HG03139 (cell line): Measurements from ENCODE around the gene PIK3CG.
"Not testable (repeated sequence)": the region's sequence is repeated elsewhere in the genome, so short reads cannot be mapped to it uniquely, and the experiment has no call there.

Experiments used
- ATAC-seq: cut with Tn5 transposase; IDR thresholded peaks from one replicate; pipeline ENCODE4 v1.9.1; 2021; ENCODE audit not compliant: unreplicated experiment

The PIK3CG gene

DNA sequence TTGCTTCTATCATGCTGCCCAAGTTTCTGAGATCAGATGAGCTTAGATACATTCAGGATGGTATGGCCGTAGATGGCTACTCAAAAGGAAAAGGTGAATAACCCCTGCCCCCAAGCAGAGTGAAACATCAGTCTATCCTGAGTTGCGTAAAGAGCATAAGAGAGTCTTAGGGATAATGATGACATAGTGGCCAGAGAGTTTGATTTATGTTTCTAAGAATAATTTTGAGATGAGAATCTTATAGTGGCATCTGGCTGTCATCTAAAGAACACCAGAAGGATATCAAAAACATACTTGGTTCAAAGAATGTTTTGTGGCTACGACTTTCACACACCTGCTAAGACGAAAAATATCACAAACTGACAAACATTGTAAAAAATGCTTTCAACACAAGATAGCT is 20.6 kb downstream of the PIK3CG start:
- no peak for ATAC-seq

- no peak for ATAC-seq
These were observed 22.3 kb downstream of the PIK3CG start for GRCh38 chr7:106887421-106887820.

- no peak for ATAC-seq
These were observed 23.1 kb downstream of the PIK3CG start for GRCh38 chr7:106888204-106888603.

GRCh38 chr7:106890952-106891351 is 25.9 kb downstream of the PIK3CG start:
- no peak for ATAC-seq

DNA sequence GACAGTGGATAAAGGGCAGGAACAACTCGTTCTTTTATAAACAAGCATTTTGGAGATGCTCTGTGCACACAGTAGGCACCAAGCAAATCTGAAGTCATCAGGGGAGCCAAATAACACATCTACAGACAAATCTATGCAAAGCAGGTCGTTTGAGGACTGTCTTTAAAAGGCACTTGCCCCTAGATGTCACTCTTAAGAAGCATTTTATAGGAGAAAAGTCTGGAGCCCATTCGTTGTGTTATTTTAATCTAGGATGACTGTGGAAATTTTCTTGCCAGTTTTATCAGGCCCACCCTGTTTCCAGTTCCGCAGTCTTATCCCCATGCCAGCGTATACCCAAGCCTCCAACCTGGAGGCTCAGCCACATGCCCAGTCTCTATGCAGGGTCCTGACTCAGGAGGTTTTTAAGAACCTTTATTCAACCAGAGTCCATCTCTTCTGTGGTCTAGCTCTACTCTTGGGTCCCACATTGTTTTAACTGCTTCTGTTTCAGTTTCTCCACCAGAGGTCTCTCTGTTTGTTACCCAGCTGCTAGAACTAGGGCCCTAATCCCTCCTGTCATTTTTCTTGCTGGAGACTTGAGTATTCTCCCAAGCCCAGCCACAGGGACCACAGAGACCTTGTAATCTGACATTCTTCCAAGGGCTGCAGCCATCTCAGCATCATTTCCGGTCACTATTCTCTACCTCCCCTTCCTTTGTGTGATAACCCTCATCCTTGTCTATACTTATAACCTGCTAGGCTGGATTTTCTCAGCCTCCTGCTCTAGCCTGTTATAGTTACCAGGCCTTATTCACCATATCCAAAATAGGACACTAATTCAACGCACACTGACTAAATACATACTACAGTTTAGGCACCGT is 26.7 kb downstream of the PIK3CG start:
- ATAC-seq, result no peak

DNA sequence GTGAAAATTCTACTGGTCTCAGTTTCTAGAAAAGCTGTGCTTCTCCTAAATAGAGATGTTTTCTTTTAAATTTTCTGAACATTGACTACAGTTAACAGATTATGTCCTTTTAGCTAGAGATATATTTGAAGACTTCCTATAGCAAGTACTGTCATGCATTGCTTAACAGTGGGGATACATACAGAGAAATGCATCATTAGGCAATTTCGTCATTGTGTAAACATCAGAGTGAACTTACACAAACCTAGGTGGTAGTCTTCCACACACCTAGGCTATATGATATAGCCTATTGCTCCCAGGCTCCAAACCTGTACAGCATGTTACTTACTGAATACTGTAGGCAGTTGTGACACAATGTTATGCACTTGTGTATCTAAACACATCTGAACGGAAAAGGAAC is 28.5 kb downstream of the PIK3CG start:
- no peak for ATAC-seq

GRCh38 chr7:106895246-106895864 is 30.3 kb downstream of the PIK3CG start:
- ATAC-seq, result peak; percentile 86

DNA sequence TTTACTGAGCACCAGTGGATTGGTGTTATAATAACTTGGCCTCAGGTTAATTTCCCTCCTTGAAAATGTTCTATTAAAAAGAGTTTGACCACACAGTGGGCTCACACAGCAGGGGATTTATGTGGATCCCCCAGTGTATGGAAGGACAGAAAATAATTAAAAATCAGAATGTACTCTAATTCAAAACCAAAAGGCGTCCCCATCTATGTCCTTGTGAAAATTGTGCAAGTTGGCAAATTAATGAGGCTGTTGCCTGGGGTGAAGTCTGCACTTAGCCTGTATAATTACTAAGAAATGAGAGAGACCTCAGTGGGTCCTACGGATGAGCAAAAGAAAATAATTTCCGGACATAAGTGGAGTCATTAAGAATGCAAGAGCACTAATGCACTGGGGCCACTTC is 31.1 kb downstream of the PIK3CG start:
- ATAC-seq, result no peak

- not testable (repeated sequence) for ATAC-seq
These were observed 32.5 kb downstream of the PIK3CG start for GRCh38 chr7:106897553-106897952.

GRCh38 chr7:106898967-106899366 is 33.9 kb downstream of the PIK3CG start:
- not testable (repeated sequence) for ATAC-seq

- no peak for ATAC-seq
These were observed 36.9 kb downstream of the PIK3CG start for GRCh38 chr7:106901828-106902441.

- ATAC-seq, result no peak
These were observed 40.7 kb downstream of the PIK3CG start for GRCh38 chr7:106905734-106906133.

- no peak for ATAC-seq
These were observed 46.9 kb downstream of the PIK3CG start for GRCh38 chr7:106911959-106912358.

DNA sequence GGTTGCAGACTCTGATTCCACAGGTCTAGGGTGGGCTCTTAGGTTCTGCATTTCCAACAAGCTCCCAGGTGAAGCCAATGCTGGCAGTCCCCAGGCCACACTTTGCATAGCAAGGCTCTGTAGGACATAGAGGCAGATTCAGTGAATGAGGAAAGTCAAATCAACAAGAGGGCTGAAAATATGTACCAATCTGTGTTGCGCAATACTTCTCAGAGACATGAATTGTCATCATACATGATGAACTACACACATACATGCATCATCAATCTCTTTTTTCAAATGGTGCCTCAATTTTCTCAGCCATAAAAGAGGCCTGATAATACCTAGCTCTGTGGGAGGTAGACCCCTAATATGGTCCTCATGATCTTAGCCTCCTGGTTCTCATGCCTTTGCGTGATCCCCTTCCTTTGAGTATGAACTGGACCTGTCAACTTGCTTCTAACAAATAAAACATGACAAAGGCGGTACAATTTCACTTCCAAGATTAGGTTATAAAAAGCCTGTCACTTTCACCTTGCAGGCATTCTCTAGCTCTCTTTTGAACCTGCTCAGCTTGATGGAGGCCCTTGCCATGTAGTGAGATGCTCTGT is 49.0 kb downstream of the PIK3CG start:
- no peak for ATAC-seq

DNA sequence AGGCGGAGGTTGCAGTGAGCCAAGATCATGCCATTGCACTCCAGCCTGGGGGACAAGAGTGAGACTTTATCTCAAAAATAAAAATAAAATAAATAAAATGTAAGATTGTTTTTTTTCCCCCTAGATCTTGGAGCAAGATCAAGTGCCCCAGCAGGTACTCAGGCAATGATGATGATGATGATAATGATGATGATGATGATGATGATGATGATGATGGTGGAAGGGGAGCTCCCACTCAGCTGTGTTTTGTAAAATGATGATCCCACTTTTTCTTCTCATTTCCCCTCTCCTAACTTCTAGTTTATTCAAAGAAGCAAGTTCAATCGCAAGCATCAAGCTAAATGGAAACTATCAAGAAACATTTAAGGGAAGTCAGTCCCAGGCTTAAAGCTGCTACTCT is 50.3 kb downstream of the PIK3CG start:
- no peak for ATAC-seq

DNA sequence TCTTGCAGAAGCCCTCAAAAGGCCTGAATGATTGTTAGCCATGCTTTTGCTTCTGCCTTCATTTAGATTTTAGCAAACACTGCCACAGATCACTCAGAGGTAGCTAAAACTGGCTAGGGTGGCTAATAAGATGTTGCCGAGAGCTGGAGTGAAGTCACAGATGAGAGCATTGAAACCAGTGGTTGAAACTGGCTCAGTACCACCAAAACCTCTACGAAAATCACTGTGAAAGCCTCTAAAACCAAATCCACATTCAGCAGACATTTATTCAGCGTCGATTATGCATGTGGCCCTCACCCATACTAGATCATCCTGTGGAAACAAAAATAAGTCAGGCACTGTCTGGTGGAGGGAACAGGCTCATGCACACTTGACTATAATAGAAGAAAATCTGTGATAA is 50.8 kb downstream of the PIK3CG start:
- no peak for ATAC-seq

DNA sequence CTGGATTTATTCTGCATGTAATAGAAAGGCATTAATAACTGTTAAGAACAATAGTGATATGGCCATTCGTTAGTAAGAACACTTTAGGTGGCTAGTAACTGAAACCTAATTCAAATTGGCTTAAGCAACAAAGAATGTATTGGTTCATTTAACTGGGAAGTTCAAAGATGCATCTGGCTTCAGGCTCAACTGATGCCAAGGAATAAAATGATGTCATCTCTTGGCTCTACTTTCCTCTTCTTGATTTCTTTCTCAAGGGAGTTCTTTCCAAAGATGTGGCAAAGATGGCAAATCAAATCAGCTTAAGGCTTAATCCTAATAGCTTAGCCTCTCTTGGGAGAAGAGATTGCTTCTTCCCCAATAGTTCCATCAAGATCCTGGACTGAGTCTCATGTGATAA is 51.6 kb downstream of the PIK3CG start:
- no peak for ATAC-seq

GRCh38 chr7:106918991-106919390 is 53.9 kb downstream of the PIK3CG start:
- ATAC-seq, result no peak

GRCh38 chr7:106924468-106924867 is 59.4 kb downstream of the PIK3CG start:
- ATAC-seq, result not testable (repeated sequence)

DNA sequence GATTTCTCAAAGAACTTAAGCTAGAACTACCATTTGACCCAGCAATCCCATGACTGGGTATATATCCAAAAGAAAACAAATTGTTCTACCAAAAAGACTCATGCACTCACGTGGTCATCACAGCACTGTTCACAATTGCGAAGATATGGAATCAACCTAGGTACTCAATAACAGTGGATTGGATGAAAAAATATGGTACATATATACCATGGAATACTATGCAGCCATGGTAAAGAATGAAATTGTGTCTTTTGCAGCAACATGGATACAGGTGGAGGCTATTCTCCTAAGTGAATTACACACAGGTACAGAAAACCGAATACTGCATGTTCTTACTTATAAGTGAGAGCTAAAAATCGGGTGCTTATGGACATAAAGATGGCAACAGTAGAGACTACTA is 61.8 kb downstream of the PIK3CG start:
- no peak for ATAC-seq

GRCh38 chr7:106927536-106927935 is 62.5 kb downstream of the PIK3CG start:
- ATAC-seq, result no peak

DNA sequence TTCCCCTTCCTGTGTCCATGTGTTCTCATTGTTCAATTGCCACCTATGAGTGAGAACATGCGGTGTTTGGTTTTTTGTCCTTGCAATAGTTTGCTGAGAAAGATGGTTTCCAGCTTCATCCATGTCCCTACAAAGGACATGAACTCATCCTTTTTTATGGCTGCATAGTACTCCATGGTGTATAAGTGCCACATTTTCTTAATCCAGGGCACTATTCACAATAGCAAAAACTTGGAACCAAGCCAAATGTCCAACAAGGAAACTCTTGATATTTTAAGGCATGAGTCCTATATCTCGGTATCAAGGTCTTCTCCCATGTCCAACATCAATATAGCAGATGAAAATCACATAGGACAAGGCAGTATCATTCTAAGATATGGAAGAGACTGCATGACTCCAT is 64.5 kb downstream of the PIK3CG start:
- ATAC-seq, result not testable (repeated sequence)
